BLaER1 treated with 17β-estradiol and CSF1 and Interleukin-3, amounts not matched to agents 10 nM and 100 nM (cell line): Measurements from ENCODE around the gene BOLL.
"Not testable (repeated sequence)": the region's sequence is repeated elsewhere in the genome, so short reads cannot be mapped to it uniquely, and the experiment has no call there.

ENCODE experiments used
- H3K27ac ChIP-seq, 11 experiments: shearing (Covaris generic); formaldehyde crosslinking; 2 replicates each; pipeline ENCODE4 v1.8.1; 2022
- H3K27me3 ChIP-seq, 11 experiments: shearing (Covaris generic); formaldehyde crosslinking; 2 replicates each; pipeline ENCODE4 v1.8.1; 2022
- H3K36me3 ChIP-seq, 11 experiments: shearing (Covaris generic); formaldehyde crosslinking; 2 replicates each; pipeline ENCODE4 v1.8.1; 2022
- H3K4me1 ChIP-seq, 10 experiments: shearing (Covaris generic); formaldehyde crosslinking; 2 replicates each; pipeline ENCODE4 v1.8.1; 2022
- H3K4me2 ChIP-seq, 11 experiments: shearing (Covaris generic); formaldehyde crosslinking; 2 replicates each; pipeline ENCODE4 v1.8.1; 2022
- H3K4me3 ChIP-seq, 10 experiments: shearing (Covaris generic); formaldehyde crosslinking; 2 replicates each; pipeline ENCODE4 v1.8.1; 2022
- H3K9ac ChIP-seq, 11 experiments: shearing (Covaris generic); formaldehyde crosslinking; 2 replicates each; pipeline ENCODE4 v1.8.1; 2022
- H3K9me3 ChIP-seq, 11 experiments: shearing (Covaris generic); formaldehyde crosslinking; replicated peaks in 1 of 11; 2 replicates each; pipeline ENCODE4 v1.8.1; 2022
- H4K20me1 ChIP-seq, 11 experiments: shearing (Covaris generic); formaldehyde crosslinking; 2 replicates each; pipeline ENCODE4 v1.8.1; 2022
- Cebpa-rat ChIP-seq, 11 experiments: shearing (Covaris generic); IDR thresholded peaks; 2 replicates each; pipeline ENCODE4 v1.8.1; 2022

The BOLL gene, protein sequence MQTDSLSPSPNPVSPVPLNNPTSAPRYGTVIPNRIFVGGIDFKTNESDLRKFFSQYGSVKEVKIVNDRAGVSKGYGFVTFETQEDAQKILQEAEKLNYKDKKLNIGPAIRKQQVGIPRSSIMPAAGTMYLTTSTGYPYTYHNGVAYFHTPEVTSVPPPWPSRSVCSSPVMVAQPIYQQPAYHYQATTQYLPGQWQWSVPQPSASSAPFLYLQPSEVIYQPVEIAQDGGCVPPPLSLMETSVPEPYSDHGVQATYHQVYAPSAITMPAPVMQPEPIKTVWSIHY

GRCh38 chr2:197784956-197785941 lies at the start of gene BOLL:
Gene BOLL (minus strand): TSS chr2:197785319. CDS start chr2:197781850, 3,469 bp downstream.
- no peak within 1 kb of the TSS for H3K27ac ChIP-seq
- no peaks in the 10 kb centered on the region for H3K27me3 ChIP-seq
- H3K9ac ChIP-seq = no peak within 1 kb of the TSS
- H3K9me3 ChIP-seq = peaks cover 26 to 31% (median 28%) of the 10 kb centered on the region in 11 experiments
- no peak for TF ChIP-seq Cebpa-rat (IDR thresholded peaks at IDR 0.05)
- no peaks in the 10 kb centered on the region; a peak in 1 of 22 replicates for H3K36me3 ChIP-seq
- no peak within 1 kb of the TSS for H3K4me2 ChIP-seq
- peaks cover 0 to 7% (median 0%) of the 10 kb centered on the region in 10 experiments; a peak in 5 of 20 replicates for H3K4me1 ChIP-seq
- H3K4me3 ChIP-seq = peak within 1 kb of the TSS in 1 of 10 experiments; percentile 9; a peak in 1 of 20 replicates
- no peaks in the 10 kb centered on the region for H4K20me1 ChIP-seq

- not testable (repeated sequence) for H3K4me3 ChIP-seq, H3K4me2 ChIP-seq, H3K36me3 ChIP-seq, H3K27me3 ChIP-seq, H4K20me1 ChIP-seq, H3K9me3 ChIP-seq, H3K9ac ChIP-seq, H3K27ac ChIP-seq
- H3K4me1 ChIP-seq = peaks cover 0 to 14% (median 0%) of the 10 kb centered on the region in 10 experiments; a peak in 2 of 20 replicates
Measured at GRCh38 chr2:197834771-197835170, 49.7 kb upstream of the BOLL start.

DNA sequence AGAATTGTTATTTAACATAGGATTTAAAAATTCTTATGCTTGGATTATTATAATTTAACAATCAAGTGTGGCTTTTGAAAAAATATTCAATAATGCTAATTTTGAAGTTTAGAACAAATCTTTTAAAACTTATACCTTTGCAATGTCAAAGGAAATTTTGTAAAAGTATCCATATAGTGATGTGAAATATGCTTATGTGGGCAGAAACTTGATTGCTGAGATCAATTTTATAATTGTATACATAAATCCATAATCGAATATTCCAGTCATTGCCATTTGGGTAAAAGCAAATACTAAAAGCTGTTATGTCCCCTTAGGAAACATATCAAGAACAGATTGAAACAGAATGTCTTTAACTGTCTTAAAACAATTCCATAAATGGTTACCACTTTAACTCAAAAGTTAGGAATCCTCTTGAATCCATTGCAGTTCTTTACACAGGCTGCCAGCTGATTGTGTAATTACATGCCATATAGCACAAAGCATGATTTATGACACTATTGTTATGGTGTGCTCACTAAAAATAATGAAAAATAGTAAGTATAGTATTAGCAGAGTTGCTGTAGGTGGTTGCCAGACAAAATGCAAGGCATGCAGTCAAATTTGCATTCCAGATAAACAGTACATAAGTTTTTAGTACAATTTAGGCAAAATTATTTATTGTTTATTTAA lies 43.5 kb upstream of the BOLL start:
- Histone ChIP-seq H3K9me3 (no peaks in the 10 kb centered on the region), H3K27ac (no peak overlapping the region), H3K9ac (no peak overlapping the region), H3K36me3 (no peaks in the 10 kb centered on the region), H3K4me1 (no peaks in the 10 kb centered on the region), H3K4me3 (no peak overlapping the region), H3K27me3 (no peaks in the 10 kb centered on the region), H3K4me2 (no peak overlapping the region), H4K20me1 (no peaks in the 10 kb centered on the region)
- no peak for TF ChIP-seq Cebpa-rat (IDR thresholded peaks at IDR 0.05)

GRCh38 chr2:197827618-197828017 lies 42.5 kb upstream of the BOLL start:
- no peaks in the 10 kb centered on the region for H3K9me3 ChIP-seq
- no peaks in the 10 kb centered on the region for H4K20me1 ChIP-seq
- H3K4me3 ChIP-seq = no peak overlapping the region
- no peak for TF ChIP-seq Cebpa-rat (IDR thresholded peaks at IDR 0.05)
- no peak overlapping the region for H3K4me2 ChIP-seq
- no peaks in the 10 kb centered on the region for H3K27me3 ChIP-seq
- no peak overlapping the region for H3K9ac ChIP-seq
- H3K36me3 ChIP-seq = no peaks in the 10 kb centered on the region
- no peak overlapping the region for H3K27ac ChIP-seq
- H3K4me1 ChIP-seq = no peaks in the 10 kb centered on the region

DNA sequence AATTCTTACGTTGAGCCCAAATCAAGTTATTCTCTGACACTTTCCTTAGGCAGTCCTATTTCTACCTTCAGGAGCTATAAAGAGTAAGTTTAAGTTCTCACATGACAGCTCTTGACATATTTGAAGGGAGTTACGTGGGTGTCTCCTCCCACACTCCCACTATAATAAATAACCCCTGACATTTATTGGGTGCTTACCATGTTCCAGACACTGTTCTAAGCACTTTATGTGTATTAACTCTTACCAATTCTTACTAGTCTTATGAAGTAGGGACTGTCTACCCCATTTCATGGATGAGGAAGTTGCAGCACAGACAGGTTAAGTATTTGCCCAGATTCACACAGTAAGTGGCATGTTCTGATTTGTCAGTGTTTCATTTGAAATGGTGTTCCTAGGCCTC lies 37.2 kb upstream of the BOLL start:
- no peak for TF ChIP-seq Cebpa-rat (IDR thresholded peaks at IDR 0.05)
- H3K27ac ChIP-seq = no peak overlapping the region
- no peaks in the 10 kb centered on the region for H3K9me3 ChIP-seq
- H3K4me2 ChIP-seq = no peak overlapping the region
- no peak overlapping the region for H3K4me3 ChIP-seq
- H4K20me1 ChIP-seq = no peaks in the 10 kb centered on the region
- no peak overlapping the region for H3K9ac ChIP-seq
- no peaks in the 10 kb centered on the region for H3K4me1 ChIP-seq
- H3K36me3 ChIP-seq = no peaks in the 10 kb centered on the region
- H3K27me3 ChIP-seq = no peaks in the 10 kb centered on the region

GRCh38 chr2:197821550-197822289 lies 36.6 kb upstream of the BOLL start:
- H3K4me3 ChIP-seq = no peak overlapping the region
- H3K36me3 ChIP-seq = no peaks in the 10 kb centered on the region
- H3K4me1 ChIP-seq = no peaks in the 10 kb centered on the region
- no peak overlapping the region for H3K27ac ChIP-seq
- no peak overlapping the region for H3K9ac ChIP-seq
- H3K4me2 ChIP-seq = no peak overlapping the region
- no peaks in the 10 kb centered on the region for H3K9me3 ChIP-seq
- H4K20me1 ChIP-seq = no peaks in the 10 kb centered on the region
- TF ChIP-seq Cebpa-rat (IDR thresholded peaks at IDR 0.05) = no peak
- H3K27me3 ChIP-seq = no peaks in the 10 kb centered on the region

DNA sequence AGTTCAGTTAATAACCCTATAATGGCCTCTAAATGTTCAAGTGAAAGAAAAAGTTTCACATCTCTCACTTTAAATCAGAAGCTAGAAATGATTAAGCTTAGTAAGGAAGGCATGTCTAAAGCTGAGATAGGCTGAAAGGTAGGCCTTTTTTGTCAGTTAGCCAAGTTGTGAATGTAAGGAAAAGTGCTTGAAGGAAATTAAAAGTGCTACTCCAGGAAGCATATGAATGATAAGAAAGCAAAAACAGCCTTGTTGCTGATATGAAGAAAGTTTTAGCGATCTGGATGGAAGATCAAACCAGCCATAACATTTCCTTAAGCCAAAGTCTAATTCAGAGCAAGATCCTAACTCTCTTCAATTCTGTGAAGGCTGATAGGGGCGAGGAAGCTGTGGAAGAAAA lies 29.4 kb upstream of the BOLL start:
- Histone ChIP-seq H3K36me3 (no peaks in the 10 kb centered on the region), H3K27ac (no peak overlapping the region), H3K4me1 (no peaks in the 10 kb centered on the region), H3K4me3 (no peak overlapping the region), H3K27me3 (no peaks in the 10 kb centered on the region), H4K20me1 (no peaks in the 10 kb centered on the region), H3K9ac (no peak overlapping the region), H3K4me2 (no peak overlapping the region), H3K9me3 (no peaks in the 10 kb centered on the region)
- TF ChIP-seq Cebpa-rat (IDR thresholded peaks at IDR 0.05) = no peak

DNA sequence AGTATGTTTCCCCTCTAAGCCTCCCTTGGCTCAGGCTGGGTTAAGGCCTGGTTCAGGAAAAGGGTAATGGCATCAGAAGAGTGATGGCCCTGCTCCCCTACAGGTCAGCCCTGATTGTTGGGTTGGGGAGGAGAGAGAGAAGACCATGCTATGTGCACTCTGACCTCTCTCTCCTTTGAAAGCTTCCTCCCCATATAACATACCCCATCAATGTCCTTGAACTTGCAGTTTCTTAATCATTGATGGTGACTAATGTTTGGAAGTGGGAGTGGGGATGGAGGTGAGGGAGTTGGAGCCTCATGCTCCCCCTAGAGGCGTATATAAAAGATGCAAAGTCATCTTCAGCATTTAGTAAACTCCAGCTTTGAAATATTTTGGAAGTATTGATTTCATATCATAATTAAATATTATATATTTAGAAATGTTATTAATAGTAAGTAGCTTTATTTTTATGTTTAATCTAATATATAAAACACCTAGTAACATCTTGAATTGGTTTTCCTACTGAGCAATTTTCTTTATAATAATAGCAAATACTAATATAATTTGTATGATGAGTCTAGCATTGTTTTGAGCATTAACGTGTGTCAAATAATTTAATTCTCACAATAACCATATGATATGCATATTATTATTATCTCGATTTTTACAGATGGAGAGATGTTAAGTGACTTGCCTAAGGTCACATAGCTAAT lies 28.1 kb upstream of the BOLL start:
- no peak overlapping the region for H3K4me2 ChIP-seq
- H3K4me3 ChIP-seq = no peak overlapping the region
- H4K20me1 ChIP-seq = no peaks in the 10 kb centered on the region
- no peak for TF ChIP-seq Cebpa-rat (IDR thresholded peaks at IDR 0.05)
- H3K27ac ChIP-seq = no peak overlapping the region
- no peaks in the 10 kb centered on the region for H3K9me3 ChIP-seq
- H3K4me1 ChIP-seq = no peaks in the 10 kb centered on the region
- no peak overlapping the region for H3K9ac ChIP-seq
- H3K36me3 ChIP-seq = no peaks in the 10 kb centered on the region
- H3K27me3 ChIP-seq = no peaks in the 10 kb centered on the region
